ENCODE measurements around the gene INTS11.
"Not testable (repeated sequence)": the region's sequence is repeated elsewhere in the genome, so short reads cannot be mapped to it uniquely, and the experiment has no call there.

Gene INTS11

DNA sequence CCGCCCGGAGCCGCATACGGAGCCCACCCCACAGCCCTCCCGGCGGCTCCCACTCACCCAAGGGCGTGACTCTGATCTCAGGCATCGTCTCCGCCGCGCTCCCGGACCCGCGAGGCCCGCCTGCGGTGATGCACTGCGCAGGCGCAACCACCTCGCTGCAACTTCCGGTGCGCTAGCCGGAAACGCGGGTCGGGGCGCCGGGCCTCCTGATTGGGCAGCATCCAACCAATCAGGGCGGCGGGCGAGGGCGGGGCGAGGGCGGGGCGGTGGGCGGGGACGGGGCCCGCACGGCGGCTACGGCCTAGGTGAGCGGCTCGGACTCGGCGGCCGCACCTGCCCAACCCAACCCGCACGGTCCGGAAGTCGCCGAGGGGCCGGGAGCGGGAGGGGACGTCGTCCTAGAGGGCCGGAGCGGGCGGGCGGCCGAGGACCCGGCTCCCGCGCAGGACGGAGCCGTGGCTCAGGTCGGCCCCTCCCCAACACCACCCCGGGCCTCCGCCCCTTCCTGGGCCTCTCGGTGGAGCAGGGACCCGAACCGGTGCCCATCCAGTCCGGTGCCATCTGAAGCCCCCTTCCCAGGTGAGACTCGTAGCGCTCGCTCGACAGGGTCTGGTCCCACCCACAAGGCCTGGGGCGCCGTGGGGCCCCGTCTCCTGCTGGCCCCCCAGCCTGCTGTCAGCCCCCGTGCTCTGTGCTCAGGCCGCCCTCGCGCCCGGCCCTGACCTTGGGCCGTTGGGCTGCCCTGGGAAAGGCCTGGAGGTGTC, at the start of gene INTS11, which contains the start of gene CPTP:
TSS of gene INTS11 (minus strand) at position 137 of the 764 bp plus-strand sequence. CDS start at position 85, 52 bp downstream.
TSS of gene CPTP (plus strand) at position 279 of the 764 bp plus-strand sequence. CDS start 2,109 bp downstream, outside the sequence.
- FAIRE-seq = no peak
- DNase-seq (ENCODE audit: insufficient read length, low spot score) = peak; percentile 48
- TF ChIP-seq, protein P1, sequence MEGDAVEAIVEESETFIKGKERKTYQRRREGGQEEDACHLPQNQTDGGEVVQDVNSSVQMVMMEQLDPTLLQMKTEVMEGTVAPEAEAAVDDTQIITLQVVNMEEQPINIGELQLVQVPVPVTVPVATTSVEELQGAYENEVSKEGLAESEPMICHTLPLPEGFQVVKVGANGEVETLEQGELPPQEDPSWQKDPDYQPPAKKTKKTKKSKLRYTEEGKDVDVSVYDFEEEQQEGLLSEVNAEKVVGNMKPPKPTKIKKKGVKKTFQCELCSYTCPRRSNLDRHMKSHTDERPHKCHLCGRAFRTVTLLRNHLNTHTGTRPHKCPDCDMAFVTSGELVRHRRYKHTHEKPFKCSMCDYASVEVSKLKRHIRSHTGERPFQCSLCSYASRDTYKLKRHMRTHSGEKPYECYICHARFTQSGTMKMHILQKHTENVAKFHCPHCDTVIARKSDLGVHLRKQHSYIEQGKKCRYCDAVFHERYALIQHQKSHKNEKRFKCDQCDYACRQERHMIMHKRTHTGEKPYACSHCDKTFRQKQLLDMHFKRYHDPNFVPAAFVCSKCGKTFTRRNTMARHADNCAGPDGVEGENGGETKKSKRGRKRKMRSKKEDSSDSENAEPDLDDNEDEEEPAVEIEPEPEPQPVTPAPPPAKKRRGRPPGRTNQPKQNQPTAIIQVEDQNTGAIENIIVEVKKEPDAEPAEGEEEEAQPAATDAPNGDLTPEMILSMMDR (IDR thresholded peaks at IDR 0.05; ENCODE audit: insufficient read depth, missing control alignments) = no peak

DNA sequence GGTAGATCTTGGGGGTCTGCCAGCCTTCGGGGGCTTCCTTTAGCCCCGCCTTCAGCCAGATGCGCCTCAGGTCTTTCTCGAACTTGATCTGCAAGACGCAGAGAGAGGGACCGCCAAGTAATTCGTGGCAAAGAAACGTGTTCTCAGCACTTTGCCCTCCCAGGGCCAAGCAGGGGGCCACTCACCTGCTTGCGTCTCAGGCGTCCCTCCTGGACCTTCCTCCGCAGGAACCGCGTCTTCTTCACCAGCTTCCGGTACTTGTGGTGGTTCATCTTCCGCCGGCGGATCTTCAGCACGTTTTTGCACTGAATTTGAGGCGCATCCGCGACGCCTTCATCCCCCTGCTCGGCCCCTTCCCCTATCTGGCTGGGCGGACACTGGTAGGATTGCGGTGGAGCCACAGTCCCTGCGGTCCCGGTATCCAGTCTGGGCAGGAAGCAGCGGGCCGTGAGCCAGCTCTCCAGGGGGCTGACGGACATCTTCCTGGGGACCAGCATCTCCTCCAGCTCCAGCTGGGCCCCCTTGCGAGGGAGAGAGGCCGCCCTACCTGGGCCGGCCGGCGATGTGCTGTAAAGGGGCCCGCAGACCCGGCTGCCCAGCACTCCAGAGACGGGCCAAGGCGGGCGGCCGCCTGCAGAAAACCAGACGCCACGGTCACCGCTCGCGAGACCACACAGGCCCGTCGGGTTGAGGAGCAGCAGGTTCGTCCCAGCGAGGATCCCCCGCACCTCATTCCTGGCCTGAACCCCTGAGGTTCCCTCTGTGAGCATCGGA, 49.5 kb upstream of the INTS11 start:
- TF ChIP-seq, protein P1 (IDR thresholded peaks at IDR 0.05; ENCODE audit: insufficient read depth, missing control alignments) = no peak
- DNase-seq (ENCODE audit: insufficient read length, low spot score) = no peak
- FAIRE-seq = no peak

DNA sequence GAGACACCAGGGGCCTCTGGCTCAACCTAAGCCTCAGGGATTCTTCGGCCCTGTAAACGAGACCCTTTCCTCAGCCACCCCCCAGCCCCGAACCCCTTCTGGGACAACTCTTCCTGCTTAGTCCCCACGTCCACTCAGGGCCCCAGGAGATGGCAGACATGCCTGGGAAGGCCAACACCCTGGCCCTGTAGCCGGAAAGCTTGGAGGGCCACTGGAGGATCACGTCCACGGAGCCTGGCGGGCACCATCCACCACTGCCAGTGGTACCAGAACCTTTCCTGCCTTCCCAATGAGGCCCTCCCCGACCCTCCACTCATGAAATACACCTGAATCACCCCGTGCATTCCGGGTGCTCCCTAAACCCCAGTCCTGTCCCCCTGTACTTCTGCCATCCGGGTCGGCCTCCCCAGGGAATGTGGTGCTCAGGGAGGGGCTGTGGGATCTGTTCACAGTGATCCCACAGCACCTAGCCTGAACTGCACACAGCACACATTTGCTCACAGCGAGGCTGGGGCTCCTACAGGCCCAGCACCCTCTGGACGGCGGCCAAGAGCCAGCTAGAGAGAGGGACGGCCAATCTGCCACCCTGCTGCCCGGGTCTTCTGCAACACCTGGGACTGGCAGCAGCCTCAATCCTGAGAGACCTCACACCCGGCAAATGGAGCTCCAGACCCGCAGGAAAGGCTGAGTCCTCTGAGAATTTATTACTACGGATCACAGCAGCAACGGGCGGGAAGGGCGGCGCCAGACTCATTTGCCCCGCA, 48.8 kb upstream of the INTS11 start:
- no peak for DNase-seq (ENCODE audit: insufficient read length, low spot score)
- TF ChIP-seq, protein P1 (IDR thresholded peaks at IDR 0.05; ENCODE audit: insufficient read depth, missing control alignments) = no peak
- FAIRE-seq = no peak

DNA sequence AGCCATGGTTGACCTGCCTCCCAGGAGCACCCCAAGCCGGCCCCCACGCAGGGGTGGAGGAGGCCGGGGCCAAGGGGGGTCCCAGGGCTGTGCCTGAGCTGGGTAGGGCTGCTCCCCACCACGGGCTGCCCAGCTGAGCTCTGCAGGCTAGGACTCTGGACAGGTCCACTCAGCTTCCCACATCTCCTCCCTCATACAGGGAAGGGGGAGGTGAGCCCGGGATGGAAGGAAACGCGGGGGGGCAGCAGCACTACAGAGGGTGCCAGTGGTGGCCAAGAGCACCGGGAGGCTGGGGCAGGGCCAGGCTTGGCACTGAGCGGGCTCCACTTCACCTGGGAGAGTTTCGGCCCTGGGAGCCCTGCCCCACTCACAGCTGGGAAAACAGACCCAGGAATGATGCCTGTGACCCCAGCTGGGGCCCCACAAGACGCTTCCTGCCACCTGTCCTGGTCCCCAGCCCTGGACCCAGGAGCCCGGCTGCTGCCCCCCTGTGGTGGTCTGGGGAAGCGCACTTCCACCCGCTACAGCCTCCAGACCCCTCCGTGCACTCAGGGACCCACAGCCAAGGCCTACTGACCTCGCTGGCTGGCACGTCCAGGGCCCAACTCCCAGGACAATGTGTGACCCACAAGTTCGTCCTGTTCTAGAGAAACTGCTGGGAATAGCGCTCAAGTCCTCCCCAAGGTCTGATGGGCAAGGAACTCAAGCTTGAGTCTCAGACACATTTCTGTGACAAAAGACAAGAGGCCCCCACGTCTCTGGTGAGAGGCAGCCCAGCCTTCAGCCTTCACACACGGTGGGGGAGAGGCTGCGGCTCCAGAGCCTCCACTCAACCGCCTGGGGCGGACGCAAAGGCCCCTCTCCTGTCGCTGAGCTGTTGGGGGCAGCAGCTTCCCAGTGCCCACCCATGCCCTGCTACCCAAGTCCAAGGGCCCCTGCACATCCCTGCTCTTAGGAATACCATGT, 47.6 kb upstream of the INTS11 start:
- TF ChIP-seq, protein P1 (IDR thresholded peaks at IDR 0.05; ENCODE audit: insufficient read depth, missing control alignments) = peak; percentile 63
- FAIRE-seq (no peak), DNase-seq (ENCODE audit: insufficient read length, low spot score) (no peak)

DNA sequence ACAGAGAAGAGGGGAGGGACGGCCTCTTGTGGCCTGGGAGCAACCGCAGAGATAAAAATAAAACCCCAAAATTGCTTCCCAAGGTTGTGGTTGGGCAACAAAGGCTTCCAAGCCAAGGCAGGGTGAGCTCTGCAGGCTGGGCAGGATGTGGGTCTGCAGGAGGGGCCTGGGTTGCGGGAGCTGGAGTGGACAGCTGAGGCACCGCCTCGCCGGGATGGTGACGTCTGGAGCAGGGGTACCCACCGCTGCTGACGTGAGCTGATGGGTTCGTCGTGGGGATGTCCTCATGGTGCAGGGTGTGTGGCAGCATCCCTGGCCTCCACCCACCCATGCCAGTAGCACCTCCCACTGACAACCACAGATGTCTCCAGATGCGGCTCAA, 46.9 kb upstream of the INTS11 start:
- FAIRE-seq (no peak), DNase-seq (ENCODE audit: insufficient read length, low spot score) (no peak)
- TF ChIP-seq, protein P1 (IDR thresholded peaks at IDR 0.05; ENCODE audit: insufficient read depth, missing control alignments) = no peak

DNA sequence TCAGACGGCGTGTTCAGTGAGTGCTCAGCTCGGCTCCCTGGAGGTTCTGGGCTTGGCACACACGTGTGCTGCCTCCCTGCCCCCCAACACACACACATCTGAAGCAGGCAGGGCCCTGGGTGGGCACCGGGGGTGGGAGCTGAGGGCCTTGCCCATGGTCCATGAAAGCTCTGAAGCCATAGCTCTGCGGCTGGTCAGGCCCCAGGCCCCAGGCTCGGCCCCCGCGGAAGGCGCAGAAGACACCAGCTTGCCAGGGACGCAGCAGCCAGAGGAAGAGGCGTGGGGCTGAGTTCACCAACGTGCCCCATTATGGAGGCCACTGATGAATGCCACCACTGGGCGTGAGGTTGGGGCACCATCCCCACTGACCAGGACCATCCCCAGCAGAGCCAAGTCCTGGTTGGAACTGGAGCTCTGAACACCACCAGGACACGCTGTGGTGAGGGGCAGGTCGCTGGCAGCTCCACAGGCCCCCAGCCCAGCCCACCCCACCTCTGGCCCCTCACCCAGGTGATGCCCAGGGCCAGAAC, 46.4 kb upstream of the INTS11 start:
- no peak for DNase-seq (ENCODE audit: insufficient read length, low spot score)
- TF ChIP-seq, protein P1 (IDR thresholded peaks at IDR 0.05; ENCODE audit: insufficient read depth, missing control alignments) = no peak
- FAIRE-seq = no peak

DNA sequence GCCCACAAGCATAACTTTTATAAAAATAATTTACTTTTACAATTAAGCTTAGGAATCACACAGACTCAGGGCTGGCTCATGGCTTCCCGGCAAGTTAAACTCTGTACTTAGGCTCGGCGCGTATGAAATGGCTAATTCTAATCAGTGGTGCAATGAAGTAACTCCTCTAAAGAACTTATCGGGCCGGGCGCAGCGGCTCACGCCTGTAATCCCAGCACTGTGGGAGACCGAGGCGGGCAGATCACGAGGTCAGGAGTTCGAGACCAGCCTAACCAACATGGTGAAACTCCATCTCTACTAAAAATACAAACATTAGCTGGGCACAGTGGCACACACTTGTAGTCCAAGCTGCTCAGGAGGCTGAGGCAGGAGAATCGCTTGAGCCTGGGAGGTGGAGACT, 45.6 kb upstream of the INTS11 start:
- DNase-seq (ENCODE audit: insufficient read length, low spot score); FAIRE-seq: not testable (repeated sequence)
